OCI-LY3 (cell line): Measurements from ENCODE around the gene RBM33.

Experiments
- EZH2phosphoT487 ChIP-seq: fragments of 200-600 bp; shearing (Covaris generic); IDR thresholded peaks from 2 replicates; pipeline ENCODE4 v1.6.1; 2018; ENCODE audit warnings: antibody characterized with exemption, mixed run types, low read depth
- TF ChIP-seq, protein P1 (sequence below): fragments of 200-600, 300-600 bp; sonication (generic); IDR thresholded peaks from 2 replicates; pipeline ENCODE4 v1.5.1; 2014; ENCODE audit warnings: antibody characterized with exemption, low read length, low read depth

DNA sequence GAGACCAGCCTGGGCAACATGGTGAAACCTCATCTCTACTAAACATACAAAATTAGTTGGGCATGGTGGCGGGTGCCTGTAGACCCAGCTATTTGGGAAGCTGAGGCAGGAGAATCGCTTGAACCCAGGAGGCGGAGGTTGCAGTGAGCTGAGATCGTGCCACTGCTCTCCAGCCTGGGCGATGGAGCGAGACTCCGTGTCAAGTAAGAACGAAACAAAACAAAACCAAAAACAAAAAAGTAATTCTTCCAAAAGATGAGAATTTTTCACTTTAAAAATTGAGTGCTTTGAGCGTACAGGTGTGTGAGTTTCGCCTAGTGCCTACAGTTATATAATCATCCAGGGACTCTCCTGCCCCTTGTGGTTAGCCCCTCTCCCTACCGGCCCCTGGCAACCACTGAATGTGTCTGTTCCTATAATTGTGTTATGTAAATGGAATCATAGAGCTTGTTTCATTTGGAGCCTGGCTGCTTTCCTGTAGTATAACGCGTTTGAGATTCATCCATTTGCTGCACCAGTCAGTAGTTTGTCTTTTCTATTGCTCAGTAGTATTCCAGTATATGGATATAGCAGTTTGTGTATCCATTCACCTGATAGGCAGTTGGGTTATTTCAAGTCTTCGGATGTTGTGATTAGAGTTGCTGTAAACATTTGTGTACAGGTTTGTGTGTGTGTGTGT, 80.0 kb downstream of the RBM33 start:
- TF ChIP-seq, protein P1, sequence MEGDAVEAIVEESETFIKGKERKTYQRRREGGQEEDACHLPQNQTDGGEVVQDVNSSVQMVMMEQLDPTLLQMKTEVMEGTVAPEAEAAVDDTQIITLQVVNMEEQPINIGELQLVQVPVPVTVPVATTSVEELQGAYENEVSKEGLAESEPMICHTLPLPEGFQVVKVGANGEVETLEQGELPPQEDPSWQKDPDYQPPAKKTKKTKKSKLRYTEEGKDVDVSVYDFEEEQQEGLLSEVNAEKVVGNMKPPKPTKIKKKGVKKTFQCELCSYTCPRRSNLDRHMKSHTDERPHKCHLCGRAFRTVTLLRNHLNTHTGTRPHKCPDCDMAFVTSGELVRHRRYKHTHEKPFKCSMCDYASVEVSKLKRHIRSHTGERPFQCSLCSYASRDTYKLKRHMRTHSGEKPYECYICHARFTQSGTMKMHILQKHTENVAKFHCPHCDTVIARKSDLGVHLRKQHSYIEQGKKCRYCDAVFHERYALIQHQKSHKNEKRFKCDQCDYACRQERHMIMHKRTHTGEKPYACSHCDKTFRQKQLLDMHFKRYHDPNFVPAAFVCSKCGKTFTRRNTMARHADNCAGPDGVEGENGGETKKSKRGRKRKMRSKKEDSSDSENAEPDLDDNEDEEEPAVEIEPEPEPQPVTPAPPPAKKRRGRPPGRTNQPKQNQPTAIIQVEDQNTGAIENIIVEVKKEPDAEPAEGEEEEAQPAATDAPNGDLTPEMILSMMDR, result peak; percentile 21; the same call in 1 of the 2 replicates
- TF ChIP-seq EZH2phosphoT487, result no peak
